Panc1 (cell line): ENCODE data around the gene CLPTM1L.

ENCODE experiments used
- CTCF ChIP-seq: fragments of 450-650 bp; IDR thresholded peaks from 2 replicates; pipeline ENCODE4 v1.5.1; 2017; ENCODE audit warnings: mild to moderate bottlenecking
- REST ChIP-seq, 2 experiments: IDR thresholded peaks; 2 replicates each; pipeline ENCODE4 v1.6.1; 2011 to 2012; ENCODE audit warnings: low read depth in 2 of 2, control low read depth in 1 of 2, low read length in 1 of 2, mild to moderate bottlenecking in 1 of 2, moderate library complexity in 1 of 2; ENCODE audit not compliant: insufficient read depth in 1 of 2
- SIN3A ChIP-seq: IDR thresholded peaks from 2 replicates; pipeline ENCODE4 v1.6.1; 2012; ENCODE audit warnings: low read depth, mild to moderate bottlenecking, low read length, moderate library complexity, borderline replicate concordance; ENCODE audit not compliant: insufficient read depth

GRCh38 chr5:1368236-1368635 is 23.3 kb upstream of the CLPTM1L start:
- TF ChIP-seq CTCF: no peak
- no peak for TF ChIP-seq REST (IDR thresholded peaks at IDR 0.05; ENCODE audit: insufficient read depth in 1 of 2, low read depth in 2 of 2, low read length in 1 of 2)
- no peak for TF ChIP-seq SIN3A
